Neural progenitor cell (in vitro differentiated cells): ENCODE results near the gene CCDC33.

ENCODE experiments used
- CTCF ChIP-seq: fragments of 200-600 bp; sonication (generic); IDR thresholded peaks from 2 replicates; pipeline ENCODE4 v1.5.1; 2017; ENCODE audit warnings: antibody characterized with exemption, mild to moderate bottlenecking
- EZH2 ChIP-seq: fragments of 200-600 bp; sonication (generic); IDR thresholded peaks from 2 replicates; pipeline ENCODE4 v1.6.1; 2017; ENCODE audit warnings: antibody characterized with exemption, mild to moderate bottlenecking, moderate library complexity

- TF ChIP-seq CTCF (no peak), EZH2 (no peak)
Observed at GRCh38 chr15:74199297-74199652, 36.9 kb upstream of the CCDC33 start.
